H9 (cell line): ENCODE measurements around the gene MCRIP2. TPM values are rescaled to one million over a fixed set of nuclear protein-coding genes. Genes with fewer than 3 reads are reported as not detected.

Experiments
- DNase-seq: peaks from one replicate; pipeline ENCODE4 v3.0.0-alpha.2; 2017
- H2AFZ ChIP-seq: one replicate; pipeline ENCODE4 v1.6.1; 2013; ENCODE audit warnings: mild to moderate bottlenecking, low read length, control low read depth, moderate library complexity
- H2AK5ac ChIP-seq: 2 replicates; pipeline ENCODE4 v1.6.1; 2013; ENCODE audit warnings: low read length, control low read depth, mixed read lengths; ENCODE audit not compliant: insufficient read length
- H2BK120ac ChIP-seq: one replicate; pipeline ENCODE4 v1.6.1; 2013; ENCODE audit warnings: low read depth, mild to moderate bottlenecking, low read length, control low read depth, inconsistent platforms; ENCODE audit not compliant: poor library complexity, severe bottlenecking
- H2BK12ac ChIP-seq: 2 replicates; pipeline ENCODE4 v1.6.1; 2013; ENCODE audit warnings: low read length, control low read depth, mixed read lengths, low read depth; ENCODE audit not compliant: insufficient read length
- H2BK15ac ChIP-seq: 2 replicates; pipeline ENCODE4 v1.6.1; 2013; ENCODE audit warnings: low read depth, low read length, control low read depth
- H2BK20ac ChIP-seq: one replicate; pipeline ENCODE4 v1.6.1; 2013; ENCODE audit warnings: low read depth, mild to moderate bottlenecking, low read length, control low read depth, inconsistent platforms; ENCODE audit not compliant: poor library complexity, severe bottlenecking
- H2BK5ac ChIP-seq: 2 replicates; pipeline ENCODE4 v1.6.1; 2013; ENCODE audit warnings: low read length, control low read depth, mixed read lengths; ENCODE audit not compliant: insufficient read length
- H3K14ac ChIP-seq: 2 replicates; pipeline ENCODE4 v1.6.1; 2013; ENCODE audit warnings: low read length, control low read depth; ENCODE audit not compliant: insufficient read depth
- H3K18ac ChIP-seq: 2 replicates; pipeline ENCODE4 v1.6.1; 2013; ENCODE audit warnings: low read depth, mild to moderate bottlenecking, mixed read lengths, low read length, control low read depth; ENCODE audit not compliant: insufficient read length
- H3K23ac ChIP-seq: 2 replicates; pipeline ENCODE4 v1.6.1; 2013; ENCODE audit warnings: low read length, control low read depth, mixed read lengths, low read depth; ENCODE audit not compliant: insufficient read length
- H3K23me2 ChIP-seq: 2 replicates; pipeline ENCODE4 v1.6.1; 2013; ENCODE audit warnings: low read depth, mild to moderate bottlenecking, mixed read lengths, low read length, control low read depth; ENCODE audit not compliant: insufficient read length, poor library complexity, severe bottlenecking
- H3K27ac ChIP-seq: 2 replicates; pipeline ENCODE4 v1.5.1; 2013; ENCODE audit warnings: low read length, control low read depth, mixed read lengths, low read depth; ENCODE audit not compliant: insufficient read length
- H3K27me3 ChIP-seq: 2 replicates; pipeline ENCODE4 v1.6.1; 2013; ENCODE audit warnings: low read length, control low read depth, inconsistent platforms; ENCODE audit not compliant: insufficient read depth
- H3K4ac ChIP-seq: 2 replicates; pipeline ENCODE4 v1.6.1; 2013; ENCODE audit warnings: low read depth, mild to moderate bottlenecking, control low read depth, inconsistent platforms, low read length, moderate library complexity
- H3K4me1 ChIP-seq: 2 replicates; pipeline ENCODE4 v1.6.1; 2013; ENCODE audit warnings: low read length, control low read depth, inconsistent platforms; ENCODE audit not compliant: insufficient read depth
- H3K4me2 ChIP-seq: 2 replicates; pipeline ENCODE4 v1.6.1; 2013; ENCODE audit warnings: low read length, control low read depth, mixed read lengths; ENCODE audit not compliant: insufficient read length, insufficient read depth
- H3K56ac ChIP-seq: 2 replicates; pipeline ENCODE4 v1.6.1; 2013; ENCODE audit warnings: low read depth, mild to moderate bottlenecking, mixed read lengths, low read length, control low read depth; ENCODE audit not compliant: insufficient read length
- H3K79me1 ChIP-seq: 2 replicates; pipeline ENCODE4 v1.6.1; 2013; ENCODE audit warnings: low read depth, mild to moderate bottlenecking, moderate library complexity, low read length, control low read depth, inconsistent platforms; ENCODE audit not compliant: insufficient read depth, poor library complexity, severe bottlenecking
- H3K79me2 ChIP-seq: 2 replicates; pipeline ENCODE4 v1.6.1; 2013; ENCODE audit warnings: low read length, control low read depth, inconsistent platforms; ENCODE audit not compliant: insufficient read depth
- H3K9ac ChIP-seq: 2 replicates; pipeline ENCODE4 v1.6.1; 2013; ENCODE audit warnings: low read length, control low read depth, mixed read lengths; ENCODE audit not compliant: insufficient read length; ENCODE audit errors: extremely low read depth
- H3K9me3 ChIP-seq: one replicate; pipeline ENCODE4 v1.6.1; 2013; ENCODE audit warnings: low read depth, low read length, inconsistent platforms; ENCODE audit not compliant: control insufficient read depth
- H3T11ph ChIP-seq: one replicate; pipeline ENCODE4 v1.6.1; 2013; ENCODE audit warnings: mild to moderate bottlenecking, low read length, control low read depth, inconsistent platforms
- H4K20me1 ChIP-seq: one replicate; pipeline ENCODE4 v1.6.1; 2013; ENCODE audit not compliant: control insufficient read depth, insufficient read length, insufficient read depth
- H4K5ac ChIP-seq: 2 replicates; pipeline ENCODE4 v1.6.1; 2013; ENCODE audit warnings: low read depth, mild to moderate bottlenecking, mixed read lengths, low read length, control low read depth; ENCODE audit not compliant: insufficient read length
- H4K8ac ChIP-seq: replicated peaks from 2 replicates; pipeline ENCODE4 v1.6.1; 2013; ENCODE audit warnings: low read length, control low read depth, mixed read lengths, low read depth; ENCODE audit not compliant: insufficient read length
- H4K91ac ChIP-seq: 2 replicates; pipeline ENCODE4 v1.6.1; 2013; ENCODE audit warnings: low read depth, mild to moderate bottlenecking, moderate library complexity, mixed read lengths, low read length, control low read depth; ENCODE audit not compliant: insufficient read length
- H3K27ac Mint-ChIP-seq, 3 experiments: 2 replicates in 2 of 3; 3 replicates in 1 of 3; pipeline ENCODE4 v1.8.0; 2020 to 2021; ENCODE audit warnings: mixed read lengths in 3 of 3, mild to moderate bottlenecking in 1 of 3, moderate library complexity in 1 of 3
- H3K27me3 Mint-ChIP-seq: 2 replicates; pipeline ENCODE4 v1.8.0; 2021; ENCODE audit warnings: low read depth, mild to moderate bottlenecking, moderate library complexity, mixed read lengths
- H3K36me3 Mint-ChIP-seq, 3 experiments: 2 replicates in 2 of 3; 3 replicates in 1 of 3; pipeline ENCODE4 v1.8.0; 2020 to 2021; ENCODE audit warnings: low read depth in 3 of 3, mixed read lengths in 3 of 3; ENCODE audit not compliant: insufficient read depth in 1 of 3
- H3K4me1 Mint-ChIP-seq, 2 experiments: 2 replicates each; pipeline ENCODE4 v1.8.0; 2020; ENCODE audit warnings: mixed read lengths in 2 of 2
- H3K4me3 Mint-ChIP-seq, 2 experiments: 2 replicates in 1 of 2; 3 replicates in 1 of 2; pipeline ENCODE4 v1.8.0; 2020 to 2021; ENCODE audit warnings: mild to moderate bottlenecking in 2 of 2, mixed read lengths in 2 of 2, moderate library complexity in 1 of 2
- H3K9me3 Mint-ChIP-seq, 2 experiments: 2 replicates in 1 of 2; 3 replicates in 1 of 2; pipeline ENCODE4 v1.8.0; 2020; ENCODE audit warnings: mild to moderate bottlenecking in 2 of 2, mixed read lengths in 2 of 2, moderate library complexity in 1 of 2
- CTCF ChIP-seq: fragments of 200-600 bp; sonication (generic); conservative IDR thresholded peaks from 3 replicates; pipeline ENCODE4 v1.8.0; 2021; ENCODE audit warnings: antibody characterized with exemption, mild to moderate bottlenecking
- WGBS: extraction: QIAGEN DNeasy Blood & Tissue Kit; methylation state at CpG from one replicate; pipeline ENCODE4 v1.1.7; 2013; ENCODE audit warnings: missing lambda C conversion rate, low lambda C conversion rate, mixed read lengths; ENCODE audit not compliant: insufficient read length; ENCODE audit errors: extremely low coverage; 5-methylcytosine and 5-hydroxymethylcytosine counted together
- total RNA-seq: library from RNA; stranded (reverse); gene quantifications from 2 replicates; pipeline ENCODE4 v1.2.1, GENCODE V29; 2021

MCRIP2 gene
- total RNA-seq, 1 experiment from 2014 or later, result 52.5 TPM

DNA sequence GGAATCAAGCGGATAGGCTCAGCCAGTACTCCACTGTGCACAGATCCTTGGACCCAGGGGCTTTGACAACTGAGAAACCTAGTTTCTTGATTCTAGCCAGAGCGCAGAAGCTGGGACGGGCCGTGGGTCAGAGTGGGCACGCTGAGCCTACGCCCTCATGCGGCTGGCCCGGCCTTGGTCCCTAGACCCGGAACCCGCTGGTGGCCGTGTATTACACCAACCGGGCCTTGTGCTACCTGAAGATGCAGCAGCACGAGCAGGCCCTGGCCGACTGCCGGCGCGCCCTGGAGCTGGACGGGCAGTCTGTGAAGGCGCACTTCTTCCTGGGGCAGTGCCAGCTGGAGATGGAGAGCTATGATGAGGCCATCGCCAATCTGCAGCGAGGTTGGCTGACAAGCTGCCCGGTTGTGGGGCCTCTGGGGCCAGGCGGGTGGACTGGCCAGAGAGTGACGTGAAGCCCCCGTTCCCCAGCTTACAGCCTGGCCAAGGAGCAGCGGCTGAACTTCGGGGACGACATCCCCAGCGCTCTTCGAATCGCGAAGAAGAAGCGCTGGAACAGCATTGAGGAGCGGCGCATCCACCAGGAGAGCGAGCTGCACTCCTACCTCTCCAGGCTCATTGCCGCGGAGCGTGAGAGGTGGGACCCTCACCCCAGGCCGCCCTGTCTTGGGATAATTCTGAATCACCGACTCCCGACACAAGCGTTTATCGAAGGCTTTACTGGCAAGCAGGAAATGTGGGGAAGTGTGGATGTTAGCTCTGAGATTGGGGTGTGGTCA lies 39.5 kb downstream of the MCRIP2 start:
- Histone ChIP-seq H3K79me2 (peaks cover 2% of the 10 kb centered on the region; the same call in 1 of the 2 replicates), H3K23ac (no peak overlapping the region), H3K9me3 (no peaks in the 10 kb centered on the region), H4K5ac (no peak overlapping the region), H2AFZ (no peak overlapping the region), H2BK12ac (no peak overlapping the region), H3K14ac (no peak overlapping the region), H2BK15ac (no peak overlapping the region), H3K27ac (no peak overlapping the region), H2AK5ac (no peak overlapping the region), H3K4ac (no peak overlapping the region), H3K27me3 (no peaks in the 10 kb centered on the region), H2BK120ac (no peak overlapping the region), H4K91ac (no peak overlapping the region), H3T11ph (no peak overlapping the region), H3K9ac (peak overlapping the region; percentile 14), H2BK20ac (no peak overlapping the region), H4K20me1 (no peaks in the 10 kb centered on the region), H3K4me1 (no peaks in the 10 kb centered on the region), H4K8ac (no peak overlapping the region), H3K79me1 (no peaks in the 10 kb centered on the region), H3K23me2 (peaks cover 11% of the 10 kb centered on the region), H3K18ac (no peak overlapping the region), H3K56ac (no peak overlapping the region), H3K4me2 (peak overlapping the region; percentile 71), H2BK5ac (no peak overlapping the region)
- no CpG with 5 or more reads among the region's 44 CpGs for WGBS
- no peak overlapping the region for H3K27ac Mint-ChIP-seq
- TF ChIP-seq CTCF, result 0 out of 3 replicates have a peak, but pooled peaks have one; percentile 16
- H3K36me3 Mint-ChIP-seq, result peaks cover 14 to 33% (median 32%) of the 10 kb centered on the region in 3 experiments; a peak in 6 of 7 replicates
- no peaks in the 10 kb centered on the region; the same call in 1 of the 2 replicates for H3K27me3 Mint-ChIP-seq
- peaks cover 17 to 35% of the 10 kb centered on the region in 2 experiments for H3K4me1 Mint-ChIP-seq
- no peaks in the 10 kb centered on the region for H3K9me3 Mint-ChIP-seq
- no peak for DNase-seq
- peak overlapping the region; percentile 81 to 86 for H3K4me3 Mint-ChIP-seq
